Bone marrow (tissue), 2 donors: ENCODE data around the gene A2ML1.
"Not testable (repeated sequence)": the region's sequence is repeated elsewhere in the genome, so short reads cannot be mapped to it uniquely, and the experiment has no call there.

ENCODE experiments used
- DNase-seq, 2 donors: peaks; one replicate each; lab custom pipeline; 2025; lab: John Stamatoyannopoulos, UW

A2ML1 gene

GRCh38 chr12:8822298-8822697 is at the start of gene A2ML1:
Gene A2ML1, plus strand, starts transcription at chr12:8822621. Its CDS starts 31 bp downstream, at chr12:8822652.
- DNase-seq, result no peak

- no peak for DNase-seq
These were observed 49.0 kb upstream of the A2ML1 start for GRCh38 chr12:8773461-8773860.

GRCh38 chr12:8779281-8779680 is 43.1 kb upstream of the A2ML1 start:
- no peak for DNase-seq

- DNase-seq, result no peak
These were observed 42.6 kb upstream of the A2ML1 start for GRCh38 chr12:8779862-8780261.

- DNase-seq, result no peak
These were observed 42.0 kb upstream of the A2ML1 start for GRCh38 chr12:8780389-8780788.

GRCh38 chr12:8781381-8782127 is 40.9 kb upstream of the A2ML1 start:
- no peak for DNase-seq

- no peak for DNase-seq
These were observed 38.0 kb upstream of the A2ML1 start for GRCh38 chr12:8784290-8784888.

- no peak for DNase-seq
These were observed 36.9 kb upstream of the A2ML1 start for GRCh38 chr12:8785499-8785898.

- DNase-seq, result not testable (repeated sequence)
These were observed 35.2 kb upstream of the A2ML1 start for GRCh38 chr12:8787206-8787605.

- DNase-seq, result not testable (repeated sequence)
These were observed 33.7 kb upstream of the A2ML1 start for GRCh38 chr12:8788706-8789105.

- not testable (repeated sequence) for DNase-seq
These were observed 32.9 kb upstream of the A2ML1 start for GRCh38 chr12:8789341-8790013.

GRCh38 chr12:8793226-8793625 is 29.2 kb upstream of the A2ML1 start:
- DNase-seq, result not testable (repeated sequence)

GRCh38 chr12:8794611-8795010 is 27.8 kb upstream of the A2ML1 start:
- DNase-seq, result not testable (repeated sequence)

GRCh38 chr12:8796831-8797626 is 25.4 kb upstream of the A2ML1 start:
- no peak for DNase-seq

GRCh38 chr12:8801213-8801612 is 21.2 kb upstream of the A2ML1 start:
- not testable (repeated sequence) for DNase-seq

GRCh38 chr12:8804833-8805232 is 17.6 kb upstream of the A2ML1 start:
- not testable (repeated sequence) for DNase-seq

- DNase-seq, result not testable (repeated sequence)
These were observed 16.9 kb upstream of the A2ML1 start for GRCh38 chr12:8805487-8805886.

GRCh38 chr12:8807084-8807483 is 15.3 kb upstream of the A2ML1 start:
- DNase-seq, result not testable (repeated sequence)

- not testable (repeated sequence) for DNase-seq
These were observed 12.3 kb upstream of the A2ML1 start for GRCh38 chr12:8810112-8810511.

- no peak for DNase-seq
These were observed 8.7 kb upstream of the A2ML1 start for GRCh38 chr12:8813572-8814357.

- no peak for DNase-seq
These were observed 5.9 kb upstream of the A2ML1 start for GRCh38 chr12:8816448-8817050.
